ENCODE measurements around the gene DIPK1B. TPM values are rescaled to one million over a fixed set of nuclear protein-coding genes. Genes with fewer than 3 reads are reported as not detected.

DIPK1B gene
- total RNA-seq, 6 donors from 2014 or later, result 9.7 to 24.1 (median 17.0) TPM

GRCh38 chr9:136665111-136665703, 47.2 kb upstream of the DIPK1B start:
- Histone ChIP-seq H3K9me3 (no peaks in the 10 kb centered on the region), H3K4me3 (peak overlapping the region; percentile 52 to 65 (median 62)), H3K4me1 (peaks cover 8 to 35% (median 21%) of the 10 kb centered on the region in 4 donors), H3K36me3 (peaks cover 0 to 62% (median 28%) of the 10 kb centered on the region in 4 donors), H3K27me3 (peaks cover 0 to 17% (median 9%) of the 10 kb centered on the region in 4 donors), H3K27ac (peak overlapping the region; percentile 91 to 96 (median 92))
- no peak for ATAC-seq (ENCODE audit: low FRiP score in 2 of 2)
- no peak for DNase-seq
- WGBS, 2 donors, result 9 to 21% methylated on average over 5 to 27 of the region's 49 CpGs
- TF ChIP-seq CTCF (IDR thresholded peaks at IDR 0.05) (peak in 4 of 6 experiments; percentile 14 to 65 (median 48)), POLR2AphosphoS5 (IDR thresholded peaks at IDR 0.05) (no peak), EP300 (IDR thresholded peaks at IDR 0.05) (no peak), POLR2A (IDR thresholded peaks at IDR 0.05) (peak in 2 of 4 donors; percentile 29 to 45)

- H3K4me1 ChIP-seq, result peaks cover 8 to 36% (median 23%) of the 10 kb centered on the region in 4 donors
- no peaks in the 10 kb centered on the region for H3K9me3 ChIP-seq
- H3K27ac ChIP-seq, result peak overlapping the region; percentile 91 to 96 (median 92)
- no CpG with 5 or more reads among the region's 109 CpGs for WGBS, 2 donors
- ATAC-seq (ENCODE audit: low FRiP score in 2 of 2), result no peak
- H3K36me3 ChIP-seq, result peaks cover 0 to 68% (median 28%) of the 10 kb centered on the region in 4 donors
- peak in 1 of 2 donors; percentile 90 for DNase-seq
- peaks cover 0 to 17% (median 9%) of the 10 kb centered on the region in 4 donors for H3K27me3 ChIP-seq
- peak in 4 of 6 experiments; percentile 23 to 59 (median 40) for TF ChIP-seq CTCF (IDR thresholded peaks at IDR 0.05)
- no peak for TF ChIP-seq EP300 (IDR thresholded peaks at IDR 0.05)
- H3K4me3 ChIP-seq, result peak overlapping the region; percentile 52 to 64 (median 61)
These were observed 46.5 kb upstream of the DIPK1B start for GRCh38 chr9:136665704-136666371.

GRCh38 chr9:136666372-136667213, 45.8 kb upstream of the DIPK1B start:
- TF ChIP-seq EP300 (IDR thresholded peaks at IDR 0.05) (no peak), POLR2A (IDR thresholded peaks at IDR 0.05) (peak in 1 of 4 donors; percentile 13)
- Histone ChIP-seq H3K4me3 (peak overlapping the region; percentile 52 to 64 (median 61)), H3K27ac (peak overlapping the region; percentile 81 to 91 (median 84)), H3K4me1 (peaks cover 13 to 39% (median 25%) of the 10 kb centered on the region in 4 donors), H3K9me3 (no peaks in the 10 kb centered on the region), H3K27me3 (peaks cover 0 to 17% (median 9%) of the 10 kb centered on the region in 4 donors), H3K36me3 (peaks cover 0 to 73% (median 28%) of the 10 kb centered on the region in 4 donors)
- WGBS, 2 donors, result 30 to 38% methylated on average over 8 to 14 of the region's 35 CpGs
- DNase-seq (no peak), ATAC-seq (ENCODE audit: low FRiP score in 2 of 2) (no peak)

DNA sequence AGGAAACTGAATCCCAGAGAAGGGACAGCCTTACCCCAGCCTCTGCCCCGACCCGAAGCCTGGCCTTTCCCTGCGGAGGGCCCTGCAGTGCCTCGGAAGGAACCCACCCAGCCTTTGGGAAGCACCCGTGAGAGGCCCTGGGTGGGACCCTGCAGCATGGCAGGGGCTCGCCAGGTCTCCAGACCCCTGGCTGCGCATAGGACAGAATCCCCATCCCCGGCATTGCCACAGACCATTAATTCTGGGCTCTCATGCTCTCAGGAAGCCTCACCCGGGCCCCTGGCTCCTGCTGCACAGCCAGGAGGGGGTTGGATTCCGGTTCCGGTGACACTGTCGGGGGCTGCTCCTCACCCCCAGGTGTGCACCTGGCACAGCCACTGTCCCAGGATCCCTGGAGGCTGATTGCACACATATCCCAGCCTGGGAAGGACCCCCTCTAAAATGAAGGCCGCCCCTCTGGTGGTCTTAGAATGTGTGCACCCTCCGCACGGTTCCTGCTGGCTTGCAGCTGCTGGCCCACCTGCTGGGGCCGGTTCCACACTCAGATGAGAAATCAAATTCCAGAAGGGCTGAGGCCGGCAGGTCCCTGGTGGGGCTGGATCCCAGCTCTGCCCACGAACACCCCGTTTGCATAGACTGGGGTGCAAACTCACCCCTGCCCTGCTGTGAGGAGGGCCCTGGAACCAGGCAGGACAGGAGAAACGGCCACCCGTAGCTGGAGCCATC, 45.0 kb upstream of the DIPK1B start:
- Histone ChIP-seq H3K4me1 (peaks cover 14 to 47% (median 29%) of the 10 kb centered on the region in 4 donors), H3K9me3 (no peaks in the 10 kb centered on the region), H3K36me3 (peaks cover 0 to 81% (median 31%) of the 10 kb centered on the region in 4 donors), H3K4me3 (peak overlapping the region; percentile 52 to 64 (median 61)), H3K27ac (peak overlapping the region; percentile 81 to 91 (median 84)), H3K27me3 (peaks cover 0 to 17% (median 7%) of the 10 kb centered on the region in 4 donors)
- 62 to 87% methylated on average over 6 to 17 of the region's 21 CpGs for WGBS, 2 donors
- DNase-seq (peak in 1 of 2 donors; percentile 68), ATAC-seq (ENCODE audit: low FRiP score in 2 of 2) (no peak)
- TF ChIP-seq CTCF (IDR thresholded peaks at IDR 0.05) (no peak), POLR2AphosphoS5 (IDR thresholded peaks at IDR 0.05) (no peak), EP300 (IDR thresholded peaks at IDR 0.05) (no peak), POLR2A (IDR thresholded peaks at IDR 0.05) (no peak)
